Kidney (tissue), 14 donors: ENCODE data around the gene PAK3. TPM values are rescaled to one million over a fixed set of nuclear protein-coding genes. Genes with fewer than 3 reads are reported as not detected.

Source experiments
- DNase-seq, 5 donors: peaks; one replicate each; pipeline ENCODE4 v3.0.0-alpha.2; 2013 to 2020
- FAIRE-seq: peaks from 2 replicates; lab custom pipeline; 2012; peaks lifted over from hg19 to GRCh38; lab: Jason Lieb, UNC
- H3K27ac ChIP-seq, 2 donors: one replicate each; pipeline ENCODE4 v1.7.0; 2013; ENCODE audit warnings: low read depth in 2 of 2, low read length in 2 of 2, inconsistent platforms in 1 of 2
- H3K27me3 ChIP-seq: one replicate; pipeline ENCODE4 v1.7.1; 2013; ENCODE audit warnings: low read length, inconsistent platforms; ENCODE audit not compliant: control insufficient read depth, insufficient read depth
- H3K36me3 ChIP-seq, 3 donors: one replicate each; pipeline versions ENCODE4 v1.7.0 to v1.7.1; 2013; ENCODE audit warnings: low read length in 3 of 3, control low read depth in 1 of 3, inconsistent platforms in 1 of 3; ENCODE audit not compliant: insufficient read depth in 3 of 3, control insufficient read depth in 2 of 3
- H3K4me1 ChIP-seq, 3 donors: one replicate each; pipeline versions ENCODE4 v1.7.0 to v1.7.1; 2013; ENCODE audit warnings: low read length in 3 of 3, inconsistent platforms in 1 of 3, low read depth in 1 of 3; ENCODE audit not compliant: control insufficient read depth in 2 of 3, insufficient read depth in 2 of 3
- H3K4me3 ChIP-seq, 3 donors: one replicate each; pipeline versions ENCODE4 v1.7.0 to v1.8.1; 2013; ENCODE audit warnings: low read length in 3 of 3, control low read depth in 1 of 3, inconsistent platforms in 1 of 3
- H3K9ac ChIP-seq, 3 donors: one replicate each; pipeline versions ENCODE4 v1.7.0 to v1.7.1; 2013; ENCODE audit warnings: low read length in 3 of 3, control low read depth in 1 of 3, inconsistent platforms in 1 of 3
- H3K9me3 ChIP-seq, 3 donors: one replicate each; pipeline versions ENCODE4 v1.7.0 to v1.7.1; 2013; ENCODE audit warnings: low read length in 3 of 3, control low read depth in 1 of 3, inconsistent platforms in 1 of 3; ENCODE audit not compliant: control insufficient read depth in 2 of 3, insufficient read depth in 1 of 3
- intact Hi-C: fragments of 100-400 bp; cut with DNase I; formaldehyde crosslinking; loops from one replicate; pipeline ENCODE4 v1.11.1; 2022
- polyA plus RNA-seq: library from polyadenylated mRNA; stranded (reverse); fragments of 350-450 nt; fragmentation: Illumina TruSeq; extraction: RNeasy Lipid Tissue Mini Kit (QIAGEN cat#74804); gene quantifications from one replicate; pipeline ENCODE4 v1.2.3, GENCODE V29; 2014; ENCODE audit warnings: low read depth, low replicate concordance; ENCODE audit not compliant: insufficient read depth
- total RNA-seq: library from RNA; stranded (reverse); fragmentation: NEBNext Ultra II Directional; extraction: Animal tissue kit (Norgen Biotek cat#: 25700); gene quantifications from one replicate; pipeline ENCODE4 v1.2.1, GENCODE V29; 2021
- TF ChIP-seq, protein P1 (sequence below): IDR thresholded peaks from 3 replicates; pipeline ENCODE4 v1.5.1; 2012; ENCODE audit warnings: mild to moderate bottlenecking, moderate library complexity, borderline replicate concordance; ENCODE audit not compliant: insufficient read depth; ENCODE audit errors: extremely low read depth
- donor health status: control.
- donor health status: control.
- donor health status: control.
- donor health status: control.
- donor health status: control.
- donor health status: DM: yes; HTN: yes; CAD: no.
- donor health status: Normal renal cell carcinoma (clear cell type).

PAK3 gene
- total and polyA plus RNA-seq, 2 donors from 2014 or later, result 0.24 to 2.1 TPM

DNA sequence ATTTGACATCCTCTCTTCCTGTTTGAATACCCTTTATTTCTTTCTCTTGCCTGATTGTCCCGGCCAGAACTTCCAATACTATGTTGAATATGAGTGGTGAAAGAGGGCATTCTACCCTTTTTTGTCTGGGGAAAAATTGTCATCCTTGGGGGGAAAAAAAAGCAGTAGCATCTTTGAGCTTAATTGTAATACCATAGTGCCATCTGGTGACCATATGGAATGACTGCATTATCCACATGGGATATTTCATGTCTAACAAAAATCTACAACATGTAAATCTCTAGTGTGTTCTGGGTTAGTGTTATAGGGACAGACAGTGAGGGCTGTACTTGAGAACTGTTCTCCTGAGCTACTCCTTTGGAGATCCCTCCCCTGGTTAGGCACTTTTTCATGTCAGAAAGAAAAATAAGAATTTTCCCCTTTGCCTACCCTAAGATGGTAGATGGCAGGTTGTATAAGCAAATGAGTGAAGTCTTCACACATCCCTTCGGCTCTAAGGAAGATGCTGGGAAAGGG is 148.3 kb downstream of the PAK3 start:
- H3K27me3 ChIP-seq, result peaks cover 2% of the 10 kb centered on the region
- no peak for FAIRE-seq
- no peaks in the 10 kb centered on the region for H3K4me1 ChIP-seq
- TF ChIP-seq, protein P1, sequence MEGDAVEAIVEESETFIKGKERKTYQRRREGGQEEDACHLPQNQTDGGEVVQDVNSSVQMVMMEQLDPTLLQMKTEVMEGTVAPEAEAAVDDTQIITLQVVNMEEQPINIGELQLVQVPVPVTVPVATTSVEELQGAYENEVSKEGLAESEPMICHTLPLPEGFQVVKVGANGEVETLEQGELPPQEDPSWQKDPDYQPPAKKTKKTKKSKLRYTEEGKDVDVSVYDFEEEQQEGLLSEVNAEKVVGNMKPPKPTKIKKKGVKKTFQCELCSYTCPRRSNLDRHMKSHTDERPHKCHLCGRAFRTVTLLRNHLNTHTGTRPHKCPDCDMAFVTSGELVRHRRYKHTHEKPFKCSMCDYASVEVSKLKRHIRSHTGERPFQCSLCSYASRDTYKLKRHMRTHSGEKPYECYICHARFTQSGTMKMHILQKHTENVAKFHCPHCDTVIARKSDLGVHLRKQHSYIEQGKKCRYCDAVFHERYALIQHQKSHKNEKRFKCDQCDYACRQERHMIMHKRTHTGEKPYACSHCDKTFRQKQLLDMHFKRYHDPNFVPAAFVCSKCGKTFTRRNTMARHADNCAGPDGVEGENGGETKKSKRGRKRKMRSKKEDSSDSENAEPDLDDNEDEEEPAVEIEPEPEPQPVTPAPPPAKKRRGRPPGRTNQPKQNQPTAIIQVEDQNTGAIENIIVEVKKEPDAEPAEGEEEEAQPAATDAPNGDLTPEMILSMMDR, result peak; percentile 23
- H3K27ac ChIP-seq, result no peak overlapping the region
- H3K36me3 ChIP-seq, result no peaks in the 10 kb centered on the region
- no peak overlapping the region for H3K4me3 ChIP-seq
- H3K9ac ChIP-seq, result no peak overlapping the region
- intact Hi-C loops, result no loop called here
- DNase-seq, result peak in 2 of 5 donors; percentile 9 to 39
- H3K9me3 ChIP-seq, result no peaks in the 10 kb centered on the region

- TF ChIP-seq, protein P1, result no peak
- Histone ChIP-seq H3K27me3 (peaks cover 4% of the 10 kb centered on the region), H3K36me3 (no peaks in the 10 kb centered on the region), H3K4me3 (no peak overlapping the region), H3K9me3 (no peaks in the 10 kb centered on the region), H3K4me1 (no peaks in the 10 kb centered on the region), H3K27ac (no peak overlapping the region), H3K9ac (no peak overlapping the region)
- DNase-seq (no peak), FAIRE-seq (no peak)
- intact Hi-C loops, result no loop called here
These were observed 159.1 kb downstream of the PAK3 start for GRCh38 chrX:111254896-111255693.

- TF ChIP-seq, protein P1, result no peak
- intact Hi-C loops, result no loop called here
These were observed 161.7 kb downstream of the PAK3 start for GRCh38 chrX:111257733-111258132.

More at GRCh38 chrX:111257733-111258132, 161.7 kb downstream of the PAK3 start:
- no peaks in the 10 kb centered on the region for H3K36me3 ChIP-seq
- no peaks in the 10 kb centered on the region for H3K9me3 ChIP-seq
- H3K27ac ChIP-seq, result no peak overlapping the region
- DNase-seq (peak in 3 of 5 donors; percentile 21 to 67 (median 25)), FAIRE-seq (no peak)
- H3K27me3 ChIP-seq, result peaks cover 5% of the 10 kb centered on the region
- H3K4me3 ChIP-seq, result no peak overlapping the region
- H3K9ac ChIP-seq, result no peak overlapping the region
- H3K4me1 ChIP-seq, result no peaks in the 10 kb centered on the region
